Body of pancreas (tissue), 4 donors: Measurements from ENCODE around the gene UGT1A3.

Experiments
- CTCF ChIP-seq, 7 experiments: fragments of 450-650 bp in 4 of 7; fragments of 200-600 bp in 3 of 7; sonication (generic) in 3 of 7; IDR thresholded peaks; one replicate each; pipeline ENCODE4 v1.5.1; 2016 to 2019; ENCODE audit warnings: antibody characterized with exemption in 7 of 7
- POLR2A ChIP-seq, 3 donors: fragments of 450-650 bp; IDR thresholded peaks; one replicate each; pipeline ENCODE4 v1.6.1; 2016; ENCODE audit warnings: antibody characterized with exemption in 3 of 3, mild to moderate bottlenecking in 2 of 3

GRCh38 chr2:233801357-233802131 is 72.7 kb downstream of the UGT1A3 start:
- TF ChIP-seq CTCF (IDR thresholded peaks at IDR 0.05) (no peak), POLR2A (IDR thresholded peaks at IDR 0.05) (no peak)
